Posterior cingulate gyrus (tissue), 11 donors: ENCODE data around the gene RGS19.
"Not testable (repeated sequence)": the region's sequence is repeated elsewhere in the genome, so short reads cannot be mapped to it uniquely, and the experiment has no call there.

Experiments
- DNase-seq, 10 donors: peaks; one replicate each; pipeline versions ENCODE4 v3.0.0 to v3.0.0-alpha.2; 2020 to 2021; ENCODE audit warnings: mixed read lengths in 3 of 10
- intact Hi-C: fragments of 100-400 bp; cut with DNase I; formaldehyde crosslinking; loops from one replicate; pipeline ENCODE4 v1.15.1; 2023

RGS19 gene

DNA sequence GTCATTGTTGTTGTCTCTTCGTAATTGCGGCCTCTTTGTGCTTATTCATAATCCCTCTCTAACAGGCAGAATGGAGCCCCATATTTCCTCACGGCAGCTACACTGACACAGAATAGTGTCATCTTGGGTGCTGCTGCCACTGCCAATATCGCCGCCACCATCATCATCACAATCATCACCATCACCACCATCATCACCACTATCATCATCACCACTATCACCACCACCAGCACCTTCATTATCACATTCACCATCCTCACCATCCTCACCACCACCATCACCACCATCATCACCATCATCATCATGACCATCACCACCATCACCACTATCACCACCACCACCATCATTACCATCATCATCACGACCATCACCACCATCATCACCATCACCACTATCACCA is 17.2 kb upstream of the RGS19 start:
- no peak for DNase-seq
- intact Hi-C loops = no loop called here

DNA sequence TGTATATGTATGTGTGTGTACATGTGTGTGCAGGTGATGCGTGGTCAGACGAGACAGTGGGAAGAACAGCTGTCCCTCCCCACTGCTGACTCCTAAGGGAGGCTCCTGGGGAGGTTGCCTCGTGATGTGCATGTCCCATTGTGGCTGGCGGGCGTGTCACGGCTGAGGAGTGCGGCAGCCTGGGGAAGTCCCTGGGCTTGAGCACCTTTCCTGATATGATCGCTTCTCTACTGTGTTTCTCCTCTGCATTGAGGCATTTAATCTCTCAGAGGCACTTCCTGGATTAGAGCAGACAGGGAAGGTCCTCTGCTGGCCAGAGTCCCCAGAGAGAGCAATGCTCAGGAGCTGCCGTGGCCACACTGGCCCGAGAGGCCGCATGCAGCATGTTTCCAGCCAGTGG is 16.6 kb upstream of the RGS19 start:
- intact Hi-C loops = no loop called here
- DNase-seq = no peak

DNA sequence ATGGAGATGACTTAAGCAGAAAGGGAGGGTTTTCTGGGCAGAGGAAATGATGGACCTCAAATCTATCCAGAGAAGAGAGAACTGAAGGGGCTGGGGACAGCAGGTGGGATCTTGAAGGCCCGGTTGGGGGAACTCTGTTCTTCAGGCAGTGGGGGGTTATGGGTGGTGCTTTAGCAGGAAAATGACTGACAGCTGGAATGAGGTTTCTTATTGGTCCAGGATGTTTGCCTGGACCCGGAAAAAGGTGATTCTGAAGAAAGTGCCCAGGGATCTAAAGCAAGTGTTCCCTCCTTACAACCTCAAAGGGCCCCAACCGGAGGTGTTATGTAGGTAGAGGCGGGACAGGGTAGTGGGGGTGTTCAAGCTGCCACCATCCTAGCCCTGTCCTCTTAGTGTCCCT is 16.1 kb upstream of the RGS19 start:
- DNase-seq = no peak
- intact Hi-C loops = no loop called here

DNA sequence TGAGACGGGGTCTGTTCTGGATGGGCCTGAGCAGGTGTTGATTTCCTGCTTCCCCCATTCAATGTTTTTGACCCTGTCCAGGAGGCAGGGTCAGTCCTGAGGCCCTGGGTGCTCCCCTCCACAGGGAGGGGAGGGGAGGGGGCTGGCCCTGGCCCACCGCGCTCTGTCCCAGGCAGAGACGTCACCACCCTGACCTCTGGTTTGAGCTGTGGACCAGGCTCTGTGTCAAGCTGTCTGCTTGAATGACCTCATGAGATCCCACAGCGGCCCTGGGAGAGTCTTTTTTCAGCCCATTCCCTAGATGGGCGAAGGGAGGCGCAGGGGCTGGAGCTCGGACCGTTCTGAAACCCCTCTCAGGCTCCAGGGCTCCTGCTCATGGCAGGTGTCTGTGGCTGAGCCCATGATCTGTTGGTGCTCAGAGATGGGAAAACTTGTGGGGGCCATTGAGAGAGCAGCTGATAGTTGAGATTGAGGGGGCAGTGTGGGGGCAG is 13.7 kb upstream of the RGS19 start:
- DNase-seq = no peak
- intact Hi-C loops = no loop called here

DNA sequence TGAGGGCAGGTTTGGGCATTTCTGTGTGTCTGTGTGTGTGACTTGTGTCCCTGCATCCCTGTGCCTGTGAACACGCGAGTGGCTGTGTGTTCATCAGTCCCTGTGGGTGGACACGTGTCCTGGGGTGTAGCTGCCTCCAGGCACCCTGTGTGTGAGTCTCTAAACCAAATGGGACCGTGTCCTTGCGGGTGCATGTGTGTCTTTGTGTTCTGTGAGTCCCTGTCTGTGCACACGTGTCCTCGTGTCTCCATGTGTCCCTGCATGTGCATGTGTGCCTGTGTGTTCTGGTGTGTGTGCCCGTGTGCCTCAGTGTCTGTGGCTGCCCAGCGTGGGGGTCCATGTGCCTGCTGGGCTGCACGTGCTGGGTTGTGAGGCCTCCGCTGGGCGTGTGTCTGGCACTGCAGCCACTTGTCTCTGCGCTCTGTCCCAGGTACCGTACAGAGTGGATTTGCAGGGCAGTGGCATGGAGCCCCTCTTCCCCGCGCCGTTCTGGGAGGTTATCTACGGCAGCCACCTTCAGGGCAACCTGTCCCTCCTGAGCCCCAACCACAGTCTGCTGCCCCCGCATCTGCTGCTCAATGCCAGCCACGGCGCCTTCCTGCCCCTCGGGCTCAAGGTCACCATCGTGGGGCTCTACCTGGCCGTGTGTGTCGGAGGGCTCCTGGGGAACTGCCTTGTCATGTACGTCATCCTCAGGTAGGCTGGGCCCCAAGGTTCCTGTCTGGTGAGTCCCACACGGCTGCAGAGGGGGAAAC is 13.1 kb upstream of the RGS19 start:
- intact Hi-C loops = no loop called here
- DNase-seq = peak in 3 of 10 donors; percentile 51 to 92 (median 76)

DNA sequence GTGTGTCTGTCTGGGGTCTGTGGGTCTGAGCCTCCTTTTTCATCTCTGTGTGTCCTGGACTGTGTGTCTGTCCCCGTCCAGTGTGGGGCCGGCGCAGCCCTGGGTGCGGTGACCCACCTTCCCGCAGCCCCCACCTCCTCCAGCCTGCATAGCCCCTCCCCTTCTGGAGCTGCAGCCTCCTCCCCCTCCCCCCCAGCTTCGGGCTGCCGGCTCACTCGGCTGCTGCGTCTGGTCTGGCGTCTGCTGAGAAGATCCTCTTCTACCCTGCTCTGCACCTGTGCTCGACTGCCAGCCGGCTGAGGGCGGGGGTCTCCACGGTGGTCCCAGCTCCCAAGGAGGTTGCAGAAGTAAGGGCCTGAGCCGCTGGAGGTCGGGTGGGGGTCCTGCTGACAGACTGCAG is 12.5 kb upstream of the RGS19 start:
- peak in 7 of 10 donors; percentile 56 to 96 (median 69) for DNase-seq
- intact Hi-C loops = no loop called here

DNA sequence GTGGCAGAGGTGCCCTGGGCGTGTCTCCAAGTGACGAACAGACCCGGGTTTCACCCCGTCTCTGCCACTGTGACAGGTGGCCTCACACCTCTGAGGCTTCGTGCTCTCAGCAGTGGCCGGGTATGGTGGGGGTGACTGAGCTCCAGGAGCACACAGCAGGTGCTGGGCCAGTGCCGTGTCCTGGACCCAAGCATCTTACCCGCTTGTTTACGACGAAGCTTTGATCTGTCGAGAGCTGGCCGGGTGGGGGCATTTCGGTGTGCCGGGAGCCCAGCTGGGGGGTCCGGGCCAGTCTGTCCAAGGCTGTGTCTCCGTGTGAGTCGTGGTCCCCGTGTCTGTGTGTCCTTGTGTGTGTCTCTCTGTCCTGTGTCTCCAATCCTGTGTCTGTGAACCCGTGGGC is 12.0 kb upstream of the RGS19 start:
- no peak for DNase-seq
- intact Hi-C loops = no loop called here

DNA sequence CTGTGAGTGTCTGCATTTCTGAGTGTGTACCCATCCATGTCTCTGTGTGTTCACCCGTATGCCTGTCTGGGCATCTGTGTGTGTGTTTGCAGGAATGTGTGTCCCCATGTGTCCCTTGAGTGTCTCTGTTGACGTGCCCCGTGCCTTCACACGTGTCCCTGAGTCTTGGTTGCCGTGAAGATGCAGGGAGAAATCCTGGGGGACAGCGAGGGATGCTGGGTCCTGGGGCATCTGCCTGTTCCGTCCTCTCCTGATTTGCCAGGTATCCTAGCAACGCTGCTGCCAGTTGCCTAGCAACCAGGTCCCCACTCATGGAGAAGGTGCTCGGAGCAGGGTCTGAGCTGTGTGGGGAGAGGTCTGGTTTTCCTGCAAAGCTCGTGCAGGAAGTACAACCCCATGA is 10.8 kb upstream of the RGS19 start:
- intact Hi-C loops = no loop called here
- DNase-seq = peak in 8 of 10 donors; percentile 58 to 97 (median 80)

DNA sequence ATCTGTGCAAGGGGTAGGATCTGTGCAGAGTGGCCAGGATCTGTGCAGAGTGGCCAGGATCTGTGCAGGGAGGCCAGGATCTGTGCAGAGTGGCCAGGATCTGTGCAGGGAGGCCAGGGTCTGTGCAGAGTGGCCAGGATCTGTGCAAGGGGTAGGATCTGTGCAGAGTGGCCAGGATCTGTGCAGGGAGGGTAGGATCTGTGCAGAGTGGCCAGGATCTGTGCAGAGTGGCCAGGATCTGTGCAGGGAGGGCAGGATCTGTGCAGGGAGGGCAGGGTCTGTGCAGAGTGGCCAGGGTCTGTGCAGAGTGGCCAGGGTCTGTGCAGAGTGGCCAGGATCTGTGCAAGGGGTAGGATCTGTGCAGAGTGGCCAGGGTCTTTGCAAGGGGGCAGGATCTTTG is 9.3 kb upstream of the RGS19 start:
- DNase-seq, intact Hi-C loops: not testable (repeated sequence)

DNA sequence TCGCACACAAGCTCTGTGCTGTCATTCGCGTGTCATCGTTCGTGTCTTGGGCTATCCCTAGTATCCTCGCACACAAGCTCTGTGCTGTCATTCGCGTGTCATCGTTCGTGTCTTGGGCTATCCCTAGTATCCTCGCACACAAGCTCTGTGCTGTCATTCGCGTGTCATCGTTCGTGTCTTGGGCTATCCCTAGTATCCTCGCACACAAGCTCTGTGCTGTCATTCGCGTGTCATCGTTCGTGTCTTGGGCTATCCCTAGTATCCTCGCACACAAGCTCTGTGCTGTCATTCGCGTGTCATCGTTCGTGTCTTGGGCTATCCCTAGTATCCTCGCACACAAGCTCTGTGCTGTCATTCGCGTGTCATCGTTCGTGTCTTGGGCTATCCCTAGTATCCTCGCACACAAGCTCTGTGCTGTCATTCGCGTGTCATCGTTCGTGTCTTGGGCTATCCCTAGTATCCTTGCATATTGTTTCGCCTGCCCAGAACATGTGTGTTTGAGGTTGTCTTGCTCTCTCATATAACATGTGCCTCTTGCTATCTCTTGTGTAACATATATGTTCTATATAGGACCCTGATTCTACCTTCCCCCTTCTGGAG is 8.0 kb upstream of the RGS19 start:
- DNase-seq, intact Hi-C loops: not testable (repeated sequence)

DNA sequence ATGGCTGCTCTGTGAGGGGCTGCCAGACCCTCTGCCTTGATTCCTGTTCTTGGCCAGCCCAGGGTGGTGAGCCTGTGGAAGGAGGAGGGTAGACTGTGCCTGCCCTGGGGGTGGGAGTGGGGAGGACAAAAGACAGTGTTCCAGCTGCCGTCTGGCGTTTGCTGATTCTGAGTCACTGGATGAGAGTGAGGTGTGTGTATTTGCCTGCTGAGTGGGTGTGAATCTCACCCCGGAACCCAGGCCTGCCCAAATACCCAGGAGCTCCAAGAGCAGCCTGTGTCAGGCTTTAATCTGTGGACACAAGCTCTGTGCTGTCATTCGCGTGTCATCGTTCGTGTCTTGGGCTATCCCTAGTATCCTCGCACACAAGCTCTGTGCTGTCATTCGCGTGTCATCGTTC is 7.5 kb upstream of the RGS19 start:
- no peak for DNase-seq
- intact Hi-C loops = no loop called here

DNA sequence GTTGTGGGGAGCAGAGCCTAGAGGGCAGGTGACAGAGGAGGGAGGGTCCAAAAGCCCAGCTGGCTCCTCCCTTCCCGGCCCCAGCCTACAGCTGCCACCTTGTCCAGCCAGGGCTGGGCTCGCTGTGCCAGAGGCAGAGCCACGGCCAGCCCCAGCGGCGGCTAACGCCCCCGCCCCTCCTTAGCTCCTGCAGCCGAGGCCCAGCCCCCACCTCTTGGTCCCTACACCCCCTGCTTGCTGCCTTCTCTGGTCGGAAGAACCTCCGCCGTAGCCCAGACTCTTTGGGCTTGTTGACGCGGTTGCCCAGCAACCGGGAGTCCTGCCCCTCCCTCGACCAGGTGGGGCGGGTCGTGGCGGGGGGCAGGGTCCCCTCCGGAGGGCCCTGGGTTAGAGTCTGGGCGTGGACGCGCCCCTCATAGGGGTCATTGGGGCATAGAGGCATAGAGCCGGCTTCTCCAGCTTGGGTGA is 5.4 kb upstream of the RGS19 start:
- intact Hi-C loops = no loop called here
- no peak for DNase-seq

DNA sequence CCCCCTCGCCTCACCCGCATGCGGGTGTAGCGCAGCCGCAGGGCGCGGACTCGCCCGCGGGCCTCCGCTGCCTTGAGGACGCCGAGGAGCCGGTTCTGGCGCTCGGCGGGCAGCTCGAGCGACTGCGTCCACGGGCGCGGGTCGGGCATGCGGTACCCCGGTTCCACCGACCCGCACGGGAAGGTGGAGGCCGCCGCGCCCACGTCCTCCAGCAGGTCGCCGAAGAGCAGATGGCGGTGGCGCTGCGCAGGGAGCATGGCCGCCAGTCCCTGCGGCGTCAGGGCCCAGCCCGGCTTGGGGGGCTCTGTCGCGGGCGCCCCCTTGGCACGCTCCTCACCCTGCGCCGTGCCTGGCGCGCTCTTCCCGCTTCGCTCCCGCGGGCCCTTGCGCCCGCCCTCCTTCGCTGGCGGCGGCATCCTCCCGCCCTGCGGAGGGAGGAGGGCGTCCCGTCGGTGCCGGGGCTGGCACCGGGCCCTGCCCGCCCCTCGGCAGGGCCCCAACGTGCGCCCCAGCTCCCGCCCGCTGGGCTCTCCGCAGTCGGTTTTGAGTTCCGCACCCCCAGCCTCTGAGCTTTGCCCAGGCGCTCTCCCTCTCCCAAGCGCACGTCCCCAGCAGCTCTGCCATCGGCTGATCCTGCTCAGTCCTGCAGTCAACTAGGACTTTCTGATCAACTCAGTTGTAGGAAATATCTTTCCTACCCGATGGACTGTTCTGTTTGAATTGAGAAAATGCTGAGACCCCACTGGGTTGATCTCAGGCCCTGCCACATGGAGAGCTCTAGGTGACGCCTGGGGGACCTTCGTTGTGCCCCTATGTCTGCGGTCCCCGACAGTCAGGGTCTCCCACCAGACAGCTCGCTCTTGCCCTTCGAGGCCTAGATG is 4.7 kb upstream of the RGS19 start, which contains the start of gene LKAAEAR1:
LKAAEAR1 (minus strand) TSS at position 595 of the 881 bp plus-strand sequence; CDS start at position 416, 179 bp downstream.
- DNase-seq = no peak
- intact Hi-C loops = loop anchor here (1.0 kb wide), 1 partner anchor 36 kb away; no protein-coding TSS in a partner anchor

DNA sequence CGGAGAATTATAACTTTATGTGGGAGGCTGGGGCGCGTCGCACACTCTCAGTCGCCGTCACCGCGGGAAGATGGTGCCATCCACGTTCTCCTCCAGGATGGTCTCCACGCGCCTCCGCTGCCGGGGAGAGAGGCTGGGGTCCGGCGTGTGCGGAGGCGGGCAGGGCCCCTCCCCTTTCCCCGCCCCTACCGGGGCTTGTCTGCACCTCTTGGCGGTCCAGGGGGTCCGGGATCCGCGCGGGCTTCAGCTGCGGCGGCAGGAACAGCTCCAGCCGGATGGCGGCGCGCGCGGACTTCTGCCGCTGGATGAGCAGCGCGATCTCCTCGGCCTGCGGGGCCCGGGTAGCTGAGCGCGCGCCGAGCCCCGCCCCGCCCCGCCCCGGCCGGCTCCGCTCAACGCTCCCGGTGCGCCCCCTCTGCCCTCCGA is 4.1 kb upstream of the RGS19 start:
- peak; percentile 59 to 97 (median 80) for DNase-seq
- intact Hi-C loops = loop anchor here (1.0 kb wide), 1 partner anchor 37 kb away; no protein-coding TSS in a partner anchor

DNA sequence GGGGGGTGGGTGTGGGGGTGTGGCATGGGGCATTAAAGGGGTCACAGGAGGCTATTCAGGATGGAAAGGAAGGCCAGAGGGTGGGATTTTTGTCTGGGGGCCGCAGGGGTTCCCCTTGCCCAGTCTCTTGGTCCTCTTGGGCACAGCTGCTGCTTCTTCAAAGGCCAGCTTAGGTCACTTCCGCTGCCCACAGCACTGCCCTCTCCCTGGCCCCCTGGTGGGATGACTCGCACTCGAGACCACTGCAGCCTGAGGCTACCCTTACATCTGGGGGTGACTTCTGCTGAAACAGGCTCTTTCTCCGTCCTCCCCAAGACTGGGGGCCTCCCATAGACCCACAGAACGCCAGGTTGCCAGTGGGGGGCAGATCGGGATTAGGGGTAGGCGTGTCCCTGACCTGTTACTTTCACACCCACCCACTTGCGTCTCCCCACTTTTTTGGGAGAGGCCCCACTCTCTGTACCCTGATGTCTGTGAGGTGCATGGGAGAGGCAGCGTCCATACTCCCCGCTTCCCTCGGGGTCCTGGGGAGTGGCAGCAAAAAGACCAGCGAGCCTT is 3.6 kb upstream of the RGS19 start:
- DNase-seq = no peak
- intact Hi-C loops = loop anchor here (1.0 kb wide), 1 partner anchor 37 kb away; no protein-coding TSS in a partner anchor

DNA sequence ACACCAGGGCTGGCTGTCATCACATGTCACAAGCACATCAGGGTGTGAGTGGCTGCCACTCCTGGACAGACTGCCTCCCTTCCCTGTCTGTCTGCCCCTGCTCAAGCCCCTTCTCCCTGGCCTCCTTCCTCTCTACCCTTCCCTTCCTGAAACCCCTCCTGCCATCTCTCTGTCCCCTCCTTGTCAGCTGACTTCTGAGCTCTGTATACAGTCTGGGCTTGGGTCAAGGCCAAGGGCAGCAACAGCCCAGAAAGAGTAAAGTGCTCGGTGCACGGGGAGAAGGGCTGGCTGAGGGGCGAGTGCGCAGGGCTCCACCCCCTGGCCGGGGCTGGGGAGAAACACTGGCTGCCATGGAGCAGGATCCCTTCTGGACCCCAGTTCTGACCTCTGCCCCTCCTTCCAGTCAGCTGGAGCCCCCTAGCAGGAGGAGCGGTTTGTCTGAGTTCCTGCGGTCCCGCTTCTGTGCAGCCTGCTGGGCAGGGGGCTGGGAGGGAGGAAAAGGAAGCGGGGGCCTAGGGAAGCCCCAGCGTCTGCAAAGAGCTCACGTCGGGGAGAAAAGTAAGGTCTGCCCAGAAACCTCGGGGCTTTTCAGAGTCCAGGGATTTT is 2.9 kb upstream of the RGS19 start:
- intact Hi-C loops = no loop called here
- DNase-seq = no peak

DNA sequence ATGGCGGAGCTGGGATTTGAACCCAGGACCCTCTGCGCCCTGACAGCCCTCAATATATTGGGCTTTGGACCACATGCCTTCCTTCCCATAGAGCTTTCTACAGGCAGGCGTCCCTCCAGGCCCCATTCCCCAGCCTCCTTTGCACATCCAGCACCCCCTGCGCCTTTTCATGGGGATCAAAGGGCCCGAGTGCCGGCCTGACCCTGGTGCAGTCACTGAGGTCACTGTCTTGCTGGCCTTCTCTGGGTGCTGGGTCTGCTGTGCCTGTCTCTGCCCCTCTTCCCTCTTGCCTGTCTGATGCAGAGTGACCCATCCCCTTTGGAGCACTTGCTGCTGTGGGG is 2.3 kb upstream of the RGS19 start:
- intact Hi-C loops = no loop called here
- DNase-seq = no peak

DNA sequence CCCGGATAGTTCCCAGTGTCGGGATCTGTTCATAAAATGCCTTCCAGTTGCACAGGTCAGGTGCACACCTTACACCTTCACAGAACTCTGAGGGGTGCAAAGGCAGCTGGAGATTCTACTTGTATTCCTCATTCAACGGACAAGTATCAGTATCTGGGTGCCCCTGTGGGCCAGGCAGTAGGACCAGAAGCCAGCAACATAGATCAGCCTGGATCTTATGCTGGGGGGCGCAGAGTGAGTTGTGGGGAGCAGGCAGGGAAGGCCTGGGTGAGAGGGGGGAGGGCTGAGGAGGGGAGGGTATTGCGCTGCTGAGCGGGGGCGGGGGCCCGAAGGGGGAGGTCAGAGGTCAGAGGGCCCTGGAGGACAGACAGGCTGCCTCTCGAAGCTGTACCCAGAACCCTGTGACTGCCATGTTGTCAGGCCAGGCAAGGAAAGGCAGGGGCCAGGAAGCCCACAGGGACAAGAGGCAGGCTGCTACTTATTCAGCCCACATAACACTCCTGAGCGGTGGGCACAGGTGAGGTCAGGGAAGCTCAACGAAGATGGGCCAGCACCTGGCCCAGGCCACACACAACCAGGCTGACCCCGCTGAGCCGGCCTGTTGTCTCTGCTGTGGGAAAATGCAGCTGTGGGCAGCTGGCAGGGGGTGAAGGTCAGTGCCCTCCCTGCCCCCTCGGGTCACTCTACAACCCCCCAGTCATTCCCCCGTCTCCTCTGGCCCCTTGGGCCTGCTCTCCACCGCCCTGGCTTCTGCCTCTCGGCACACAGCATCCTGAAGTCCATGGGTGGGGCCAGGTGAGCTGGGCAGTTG is 1.7 kb upstream of the RGS19 start:
- intact Hi-C loops = no loop called here
- DNase-seq = no peak
